H1 (cell line): ENCODE data around the gene RAD52. TPM values are rescaled to one million over a fixed set of nuclear protein-coding genes. Genes with fewer than 3 reads are reported as not detected.
"Not testable (repeated sequence)": the region's sequence is repeated elsewhere in the genome, so short reads cannot be mapped to it uniquely, and the experiment has no call there.

Experiments
- CTCF ChIA-PET: fragments of 300-600 bp; sonication (Branson Sonifier 250); formaldehyde crosslinking; loops from one replicate; lab custom pipeline; 2021; ENCODE audit not compliant: partially characterized antibody; lab: Charles Lee
- POLR2A ChIA-PET: fragments of 300-600 bp; sonication (Branson Sonifier 250); formaldehyde crosslinking; loops from one replicate; lab custom pipeline; 2021; ENCODE audit warnings: inconsistent platforms; ENCODE audit not compliant: partially characterized antibody; lab: Charles Lee
- DNase-seq, 2 experiments: peaks; one replicate each; pipeline versions ENCODE4 v3.0.0 to v3.0.0-alpha.2; 2010 to 2022; ENCODE audit warnings: low spot score in 2 of 2, low read depth in 1 of 2, mixed read lengths in 1 of 2
- FAIRE-seq: peaks from 2 replicates; lab custom pipeline; 2011; peaks lifted over from hg19 to GRCh38; lab: Jason Lieb, UNC
- H2AFZ ChIP-seq: 2 replicates; pipeline ENCODE4 v1.8.1; 2012; ENCODE audit warnings: low read length, inconsistent platforms
- H2AK5ac ChIP-seq: 2 replicates; pipeline ENCODE4 v1.6.1; 2013; ENCODE audit warnings: low read depth, low read length
- H2BK120ac ChIP-seq: replicated peaks from 2 replicates; pipeline ENCODE3; 2013; ENCODE audit warnings: low read depth, low read length, inconsistent platforms
- H2BK12ac ChIP-seq: 2 replicates; pipeline ENCODE4 v1.6.1; 2013; ENCODE audit warnings: low read depth, low read length
- H2BK15ac ChIP-seq: 2 replicates; pipeline ENCODE4 v1.6.1; 2013; ENCODE audit warnings: low read length
- H2BK20ac ChIP-seq: 2 replicates; pipeline ENCODE4 v1.6.1; 2013; ENCODE audit warnings: low read length
- H2BK5ac ChIP-seq: 2 replicates; pipeline ENCODE4 v1.6.1; 2013; ENCODE audit warnings: low read depth, low read length
- H3K14ac ChIP-seq: 2 replicates; pipeline ENCODE4 v1.6.1; 2013; ENCODE audit warnings: inconsistent platforms; ENCODE audit not compliant: insufficient read length
- H3K18ac ChIP-seq: 2 replicates; pipeline ENCODE4 v1.6.1; 2013; ENCODE audit warnings: low read length; ENCODE audit errors: extremely low read depth
- H3K23ac ChIP-seq: 2 replicates; pipeline ENCODE4 v1.6.1; 2013; ENCODE audit warnings: inconsistent platforms; ENCODE audit not compliant: insufficient read length
- H3K23me2 ChIP-seq: 2 replicates; pipeline ENCODE4 v1.6.1; 2013; ENCODE audit warnings: low read depth, low read length
- H3K27ac ChIP-seq: 2 replicates; pipeline ENCODE4 v1.6.1; 2011; ENCODE audit warnings: low read depth, low read length, inconsistent platforms
- H3K27me3 ChIP-seq, 4 experiments: replicated peaks in 1 of 4; 1 replicate in 1 of 4; 2 replicates in 3 of 4; pipeline versions ENCODE4 v1.6.1 to v1.8.1; 2011 to 2013; ENCODE audit warnings: low read length in 3 of 4, mild to moderate bottlenecking in 3 of 4, inconsistent platforms in 2 of 4, mixed read lengths in 2 of 4, moderate library complexity in 1 of 4; ENCODE audit not compliant: control insufficient read depth in 3 of 4, insufficient read depth in 3 of 4; ENCODE audit errors: extremely low read depth in 1 of 4
- H3K36me3 ChIP-seq, 4 experiments: 2 replicates each; pipeline versions ENCODE4 v1.6.1 to v1.8.1; 2011 to 2013; ENCODE audit warnings: mild to moderate bottlenecking in 4 of 4, low read length in 3 of 4, moderate library complexity in 2 of 4, control low read depth in 1 of 4, inconsistent platforms in 1 of 4; ENCODE audit not compliant: insufficient read depth in 4 of 4, control insufficient read depth in 2 of 4
- H3K4ac ChIP-seq: replicated peaks from 2 replicates; pipeline ENCODE3; 2013; ENCODE audit warnings: low read length, low read depth, mixed read lengths, inconsistent platforms; ENCODE audit not compliant: insufficient read length
- H3K4me1 ChIP-seq, 4 experiments: replicated peaks in 1 of 4; 1 replicate in 1 of 4; 2 replicates in 3 of 4; pipeline versions ENCODE4 v1.6.1 to v1.8.1; 2011 to 2013; ENCODE audit warnings: low read length in 3 of 4, inconsistent platforms in 2 of 4, mixed read lengths in 1 of 4; ENCODE audit not compliant: insufficient read depth in 4 of 4, control insufficient read depth in 3 of 4
- H3K4me2 ChIP-seq, 2 experiments: 2 replicates each; pipeline versions ENCODE4 v1.6.1 to v1.8.1; 2011 to 2013; ENCODE audit warnings: low read depth in 2 of 2, low read length in 2 of 2, control low read depth in 1 of 2, inconsistent platforms in 1 of 2, mild to moderate bottlenecking in 1 of 2; ENCODE audit not compliant: insufficient read depth in 1 of 2
- H3K4me3 ChIP-seq, 4 experiments: fragments of 200-600, 300-600 bp in 1 of 4; sonication (generic), shearing (Covaris generic), sonication (Bioruptor Twin) in 1 of 4; 2 replicates each; pipeline versions ENCODE4 v1.5.1 to v1.8.1; 2011 to 2016; ENCODE audit warnings: low read length in 4 of 4, low read depth in 3 of 4, control low read depth in 2 of 4, inconsistent platforms in 2 of 4, mild to moderate bottlenecking in 2 of 4, mixed read lengths in 1 of 4, moderate library complexity in 1 of 4; ENCODE audit not compliant: insufficient read depth in 2 of 4; ENCODE audit errors: extremely low read depth in 1 of 4
- H3K56ac ChIP-seq: replicated peaks from 2 replicates; pipeline ENCODE3; 2013; ENCODE audit warnings: low read depth, mild to moderate bottlenecking, mixed read lengths, low read length, inconsistent platforms; ENCODE audit not compliant: insufficient read length
- H3K79me1 ChIP-seq: 2 replicates; pipeline ENCODE4 v1.6.1; 2013; ENCODE audit warnings: low read depth, low read length, control low read depth
- H3K79me2 ChIP-seq, 2 experiments: 2 replicates each; pipeline versions ENCODE4 v1.6.1 to v1.8.1; 2012 to 2013; ENCODE audit warnings: low read length in 2 of 2, mild to moderate bottlenecking in 2 of 2, inconsistent platforms in 1 of 2; ENCODE audit not compliant: insufficient read depth in 2 of 2, control insufficient read depth in 1 of 2
- H3K9ac ChIP-seq, 4 experiments: replicated peaks in 1 of 4; 1 replicate in 1 of 4; 2 replicates in 3 of 4; pipeline versions ENCODE4 v1.6.1 to v1.8.1; 2011 to 2013; ENCODE audit warnings: low read depth in 3 of 4, low read length in 3 of 4, control low read depth in 2 of 4, mild to moderate bottlenecking in 2 of 4, moderate library complexity in 2 of 4, inconsistent platforms in 1 of 4; ENCODE audit errors: extremely low read depth in 1 of 4
- H3K9me3 ChIP-seq, 2 experiments: 2 replicates each; pipeline versions ENCODE4 v1.6.1 to v1.8.1; 2012 to 2013; ENCODE audit warnings: mild to moderate bottlenecking in 2 of 2, moderate library complexity in 2 of 2, control low read depth in 1 of 2, inconsistent platforms in 1 of 2, low read depth in 1 of 2, low read length in 1 of 2, mixed read lengths in 1 of 2; ENCODE audit not compliant: insufficient read depth in 2 of 2
- H4K20me1 ChIP-seq, 2 experiments: replicated peaks in 1 of 2; 2 replicates each; pipeline versions ENCODE3 to v1.8.1; 2011 to 2013; ENCODE audit warnings: inconsistent platforms in 2 of 2, low read length in 2 of 2, mild to moderate bottlenecking in 1 of 2; ENCODE audit not compliant: insufficient read depth in 2 of 2, control insufficient read depth in 1 of 2
- H4K5ac ChIP-seq: 2 replicates; pipeline ENCODE4 v1.6.1; 2013; ENCODE audit warnings: low read length, low read depth, mixed read lengths, inconsistent platforms; ENCODE audit not compliant: insufficient read length
- H4K8ac ChIP-seq: 2 replicates; pipeline ENCODE4 v1.8.0; 2013; ENCODE audit warnings: mild to moderate bottlenecking, moderate library complexity, low read length, inconsistent platforms; ENCODE audit not compliant: insufficient read depth; ENCODE audit errors: extremely low read depth
- H4K91ac ChIP-seq: replicated peaks from 2 replicates; pipeline ENCODE3; 2013; ENCODE audit warnings: low read length, mixed read lengths, inconsistent platforms; ENCODE audit not compliant: insufficient read length
- WGBS, 2 experiments: shearing (Covaris generic) in 1 of 2; methylation state at CpG; one replicate each; pipeline versions ENCODE4 v1.1.6 to v1.1.7; 2013 to 2015; ENCODE audit warnings: low lambda C conversion rate in 2 of 2, mixed read lengths in 2 of 2, inconsistent platforms in 1 of 2, low coverage in 1 of 2, missing lambda C conversion rate in 1 of 2; ENCODE audit not compliant: insufficient replicate concordance in 2 of 2, insufficient coverage in 1 of 2, insufficient read length in 1 of 2; ENCODE audit errors: extremely low coverage in 1 of 2, missing lambda C conversion rate in 1 of 2; 5-methylcytosine and 5-hydroxymethylcytosine counted together
- polyA plus RNA-seq, 7 experiments: library from polyadenylated mRNA; depleted of rRNA in 3 of 7; stranded (reverse) in 5 of 7; unstranded in 2 of 7; fragments of >200 nt in 5 of 7; fragments of 200-250 nt in 2 of 7; gene quantifications; 1 replicate in 5 of 7; 2 replicates in 1 of 7; 4 replicates in 1 of 7; pipeline versions ENCODE4 v1.2.1 to v1.2.3, GENCODE V29; 2011 to 2013; ENCODE audit warnings: missing spikeins in 2 of 7, mixed read lengths in 2 of 7
- total RNA-seq: library from RNA; stranded (reverse); fragmentation: NEBNext Ultra II Directional; extraction: Animal tissue kit (Norgen Biotek cat#: 25700); gene quantifications from 2 replicates; pipeline ENCODE4 v1.2.1, GENCODE V29; 2021

Gene RAD52
- total and polyA plus RNA-seq, 2 of the 8 experiments (the other 6 are each of a cell fraction or from before 2014, with no cell fraction given), result 12.5 to 14.3 TPM

DNA sequence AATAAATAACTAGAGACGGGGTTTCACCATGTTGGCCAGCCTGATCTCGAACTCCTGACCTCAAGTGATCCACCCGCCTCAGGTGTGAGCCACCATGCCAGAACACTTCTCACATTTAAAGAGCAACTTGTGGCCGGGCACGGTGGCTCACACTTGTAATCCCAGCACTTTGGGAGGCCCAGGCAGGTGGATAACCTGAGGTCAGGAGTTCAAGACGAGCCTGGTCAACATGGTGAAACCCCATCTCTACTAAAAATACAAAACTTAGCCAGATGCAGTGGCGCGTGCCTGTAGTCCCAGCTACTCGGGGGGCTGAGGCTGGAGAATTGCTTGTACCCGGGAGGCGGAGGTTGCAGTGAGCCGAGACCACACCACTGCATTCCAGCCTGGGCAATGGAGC, 13.6 kb downstream of the RAD52 start:
- not testable (repeated sequence) for FAIRE-seq

More for the DNA sequence above, 13.6 kb downstream of the RAD52 start:
- H3K14ac ChIP-seq, H2BK5ac ChIP-seq, H4K91ac ChIP-seq, H3K4me2 ChIP-seq, H2BK20ac ChIP-seq, H3K56ac ChIP-seq, H3K4me1 ChIP-seq, DNase-seq, H3K4ac ChIP-seq, H3K27me3 ChIP-seq, CTCF ChIA-PET, H2BK15ac ChIP-seq, H3K9ac ChIP-seq, H3K4me3 ChIP-seq, H3K23me2 ChIP-seq, H2BK120ac ChIP-seq, H3K18ac ChIP-seq, H3K27ac ChIP-seq, H2BK12ac ChIP-seq, H2AFZ ChIP-seq, H3K23ac ChIP-seq, H3K79me1 ChIP-seq, H4K5ac ChIP-seq, H4K20me1 ChIP-seq, H2AK5ac ChIP-seq, H3K9me3 ChIP-seq, H4K8ac ChIP-seq: not testable (repeated sequence)
- Histone ChIP-seq H3K36me3 (peaks cover 3 to 20% (median 4%) of the 10 kb centered on the region in 4 experiments; a peak in 5 of 8 replicates), H3K79me2 (peaks cover 0 to 18% of the 10 kb centered on the region in 2 experiments; a peak in 1 of 4 replicates)
- 95% methylated on average over 12 of the region's 12 CpGs; no CpG with 5 or more reads in 1 of the 2 experiments for WGBS, 2 experiments
- POLR2A ChIA-PET, result interaction anchor here (0.7 to 2.4 kb wide), 2 partner anchors 13 to 317 kb away, joined by 3 to 9 read pairs; partner anchors contain the start of gene RAD52
